GM10266 (cell line): Measurements from ENCODE around the gene LRRTM4.

ENCODE experiments used
- DNase-seq: peaks from one replicate; pipeline ENCODE4 v3.0.0; 2012; ENCODE audit errors: extremely low spot score
- CTCF ChIP-seq: IDR thresholded peaks from 2 replicates; pipeline ENCODE4 v1.5.1; 2012; ENCODE audit warnings: mild to moderate bottlenecking, low read depth; ENCODE audit not compliant: control insufficient read depth, insufficient read depth; ENCODE audit errors: missing control alignments

The LRRTM4 gene

DNA sequence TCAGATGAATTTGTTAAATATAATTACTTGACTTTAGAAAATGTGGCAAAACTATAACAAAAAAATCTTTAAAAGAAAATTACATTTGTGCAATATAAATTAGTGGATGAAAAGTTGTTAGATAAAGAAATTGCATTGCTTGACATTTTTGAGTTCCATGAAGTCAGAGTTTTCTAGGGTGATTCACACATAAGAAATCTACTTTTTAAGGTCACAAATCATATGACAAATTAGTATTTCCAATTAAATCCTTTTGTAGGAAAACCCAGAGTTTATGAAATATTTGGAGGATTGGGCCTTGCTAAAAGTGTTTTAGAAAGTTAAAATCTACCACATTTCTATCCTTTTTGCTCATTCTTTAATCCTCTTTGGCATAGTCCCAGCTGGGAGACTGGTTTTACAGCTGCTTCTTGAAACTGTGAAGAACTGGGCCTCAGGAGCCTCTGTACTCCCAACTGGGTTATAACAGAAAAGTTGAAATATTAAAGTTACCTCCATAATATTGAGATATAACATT is 289.2 kb downstream of the LRRTM4 start:
- no peak for TF ChIP-seq CTCF
- no peak for DNase-seq

DNA sequence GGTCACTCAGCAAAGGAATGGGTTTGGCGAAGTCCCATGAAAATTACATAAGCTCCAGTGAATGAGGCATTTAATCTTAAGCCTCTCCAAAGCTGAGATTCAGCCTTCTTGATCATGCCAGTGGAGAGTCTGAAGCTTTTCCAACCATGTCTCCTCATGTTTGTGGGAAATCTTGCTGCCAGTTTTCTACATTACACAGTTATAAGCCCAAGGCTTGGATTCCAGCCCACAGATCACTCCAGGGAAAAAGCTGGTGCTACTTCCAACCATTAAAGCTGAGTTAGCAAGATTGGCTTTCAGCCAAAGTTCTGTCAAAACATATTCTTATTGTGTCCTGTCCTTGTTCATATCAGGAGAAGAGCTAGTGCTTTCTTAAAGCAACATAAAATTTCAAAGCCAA is 293.8 kb downstream of the LRRTM4 start:
- DNase-seq: no peak
- TF ChIP-seq CTCF: no peak

DNA sequence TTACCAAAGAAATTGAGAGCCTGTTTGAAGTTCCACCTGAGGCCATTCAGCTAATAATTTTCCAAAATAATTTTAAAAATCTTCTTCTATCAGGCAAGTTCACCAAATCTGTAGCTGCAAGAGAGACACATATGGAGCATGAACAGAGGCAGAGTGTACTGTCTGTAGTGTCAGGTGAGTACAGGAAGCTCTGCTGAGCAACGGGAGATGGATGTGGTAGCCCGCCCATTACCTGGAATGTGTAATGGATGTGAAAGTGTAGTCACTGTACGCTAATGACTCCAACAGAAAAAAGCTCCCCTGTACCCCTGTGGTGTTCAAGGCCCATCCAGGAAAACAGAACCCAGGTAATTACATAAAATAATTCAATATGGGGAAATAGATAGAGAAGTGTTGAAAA is 311.5 kb downstream of the LRRTM4 start:
- no peak for DNase-seq
- TF ChIP-seq CTCF: no peak

DNA sequence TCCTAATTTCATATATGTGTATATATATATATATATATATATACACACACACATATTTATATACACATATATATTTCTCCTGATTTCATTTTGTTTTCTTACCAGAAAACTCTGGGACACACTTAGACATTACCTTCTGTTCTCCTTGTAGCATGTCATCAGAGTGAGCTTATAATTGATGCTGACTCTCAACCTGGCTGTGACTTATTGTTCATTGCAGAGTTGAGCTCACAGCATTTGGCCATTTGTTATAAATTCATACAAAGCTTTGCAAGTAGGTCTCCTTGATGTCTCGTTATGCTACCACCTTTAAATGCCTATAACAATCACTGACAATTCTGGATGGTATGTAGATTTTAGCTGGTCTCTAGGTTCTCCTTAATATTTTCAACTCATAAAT is 314.8 kb downstream of the LRRTM4 start:
- no peak for TF ChIP-seq CTCF

DNA sequence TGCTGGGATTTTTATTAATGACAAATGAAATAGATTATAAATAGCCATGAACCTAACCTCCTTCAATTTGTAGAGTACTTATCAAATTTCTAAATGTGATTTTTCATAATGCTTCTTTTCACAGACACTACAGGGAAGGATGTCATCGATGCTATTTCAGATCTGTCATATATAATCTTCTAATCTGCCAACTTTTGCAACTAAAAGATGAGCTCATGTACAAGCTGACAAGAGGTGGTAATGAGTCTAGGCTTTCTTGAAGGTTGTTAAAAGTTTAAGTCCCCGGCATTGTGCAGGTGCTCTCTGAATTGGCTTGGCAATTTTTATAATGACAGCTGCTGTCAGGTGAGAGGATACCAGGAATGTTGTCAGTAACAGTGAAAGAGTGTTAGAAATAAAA is 320.4 kb downstream of the LRRTM4 start:
- no peak for TF ChIP-seq CTCF
- DNase-seq: no peak

More for the DNA sequence above, 314.8 kb downstream of the LRRTM4 start:
- DNase-seq: no peak

GRCh38 chr2:77199411-77199810 is 322.8 kb downstream of the LRRTM4 start:
- no peak for DNase-seq
- TF ChIP-seq CTCF: no peak

GRCh38 chr2:77193858-77194448 is 328.2 kb downstream of the LRRTM4 start:
- TF ChIP-seq CTCF: no peak
- no peak for DNase-seq
